NCI-H1105 treated with DMSO at 0.1 percent for 48 hours (cell line): ENCODE measurements around the gene KLC3.

Experiments used
- DNase-seq: peaks from one replicate; lab custom pipeline; 2025; lab: John Stamatoyannopoulos, UW

The KLC3 gene

GRCh38 chr19:45370410-45371204 lies 30.1 kb downstream of the KLC3 start, which contains the start of gene ERCC2:
TSS of gene ERCC2 (minus strand) at chr19:45370573. CDS start at chr19:45370540, 33 bp downstream.
- DNase-seq, result peak; percentile 96

- DNase-seq, result no peak
These were observed 35.6 kb downstream of the KLC3 start for GRCh38 chr19:45376045-45376724.

GRCh38 chr19:45380107-45380506 lies 39.6 kb downstream of the KLC3 start:
- DNase-seq, result no peak

DNA sequence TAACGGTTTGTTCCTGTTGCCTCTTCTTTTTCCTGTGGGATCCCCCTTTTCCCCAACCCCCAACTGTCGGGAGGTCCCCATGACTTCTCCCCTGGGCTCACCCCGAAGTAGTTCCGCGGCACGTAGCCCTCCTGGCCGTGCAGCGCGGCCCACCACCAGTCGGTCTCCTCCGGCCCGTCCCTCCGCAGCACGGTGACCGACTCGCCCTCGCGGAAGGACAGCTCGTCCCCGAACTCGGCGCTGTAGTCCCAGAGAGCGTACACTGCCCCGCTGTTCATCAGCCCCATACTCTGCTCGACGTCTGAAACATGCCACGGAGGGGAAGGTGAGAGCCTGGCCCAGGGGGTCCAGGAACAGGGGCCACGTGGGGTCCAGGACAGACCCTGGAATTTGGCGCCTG lies 41.9 kb downstream of the KLC3 start:
- DNase-seq, result no peak

GRCh38 chr19:45385392-45386221 lies 45.1 kb downstream of the KLC3 start:
- DNase-seq, result peak; percentile 59

GRCh38 chr19:45391346-45391745 lies 50.8 kb downstream of the KLC3 start:
- DNase-seq, result no peak

DNA sequence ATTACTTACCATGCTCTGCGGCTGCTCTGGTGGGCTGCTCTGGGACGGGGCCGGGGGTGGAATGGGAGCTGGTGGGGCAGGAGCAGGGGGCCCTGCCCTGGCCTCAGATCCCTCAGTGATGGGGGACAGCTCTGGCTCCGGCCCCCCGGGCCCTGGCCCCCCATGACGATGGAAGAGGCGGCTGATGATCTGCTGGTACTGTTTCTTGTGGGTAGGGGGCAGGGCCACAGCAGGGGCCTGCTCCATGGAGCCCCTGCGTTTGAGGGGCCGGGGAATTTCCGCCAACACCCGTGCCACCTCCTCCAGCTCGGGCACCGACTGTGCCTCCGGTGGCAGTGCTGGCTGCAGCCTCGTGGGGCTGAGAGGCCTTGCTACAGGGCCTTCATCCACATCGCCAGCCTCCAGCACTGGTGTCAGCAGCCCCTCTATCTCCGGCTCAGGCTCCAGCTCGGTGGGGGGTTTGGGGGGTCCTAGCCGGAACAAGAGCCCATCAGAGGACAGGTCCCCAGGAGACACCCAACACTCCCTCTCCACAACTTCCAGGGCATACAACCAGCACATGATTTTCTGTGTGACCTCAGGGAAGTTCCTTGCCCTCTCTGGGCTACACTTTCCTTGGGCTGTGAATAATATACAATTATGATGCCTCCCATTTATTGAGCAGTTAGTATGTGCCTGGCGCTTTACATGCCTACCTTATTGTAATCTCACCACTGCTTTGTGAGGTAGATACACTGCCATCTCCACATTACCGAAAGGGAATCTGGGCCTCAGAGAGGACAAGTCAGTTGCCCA lies 51.5 kb downstream of the KLC3 start:
- DNase-seq, result no peak

DNA sequence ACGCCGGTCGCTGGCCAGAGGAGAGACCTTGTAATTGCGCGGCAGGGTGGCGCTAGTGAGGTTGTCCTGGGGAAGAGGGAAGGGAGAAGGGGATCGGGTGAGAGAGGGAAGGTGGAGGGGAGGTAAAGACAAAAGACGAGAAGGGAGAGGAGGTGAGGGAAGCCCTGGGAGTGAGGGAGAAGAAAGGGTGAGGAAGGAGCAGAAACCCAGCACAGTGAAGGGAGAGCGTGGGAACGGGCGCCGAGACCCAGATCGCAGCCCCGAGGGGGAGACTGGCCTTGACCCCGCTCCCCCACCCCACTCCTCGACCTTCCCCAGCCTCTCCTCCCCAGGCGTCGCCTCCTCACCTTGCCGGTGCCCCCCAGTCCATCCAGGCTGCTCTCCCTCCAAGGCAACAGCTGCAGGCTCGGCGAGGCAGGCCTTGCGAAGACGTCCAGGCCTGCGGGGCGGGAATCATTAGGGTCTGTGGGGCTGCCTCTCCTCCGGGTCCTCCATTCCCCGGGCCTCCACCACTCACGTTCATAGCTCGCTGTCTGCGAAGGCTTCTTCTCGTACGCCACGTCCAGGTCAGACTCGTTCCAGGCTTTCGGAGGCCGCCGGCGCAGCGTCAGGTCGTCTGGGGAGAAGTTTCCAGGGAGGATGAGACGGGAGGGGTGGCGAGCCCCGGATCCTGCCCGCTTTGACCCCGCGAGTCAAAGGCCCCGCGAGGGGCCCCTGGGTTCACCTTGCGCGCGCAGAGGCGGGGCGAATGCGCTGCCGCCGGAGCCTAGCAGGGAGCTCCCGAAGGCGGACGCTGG lies 55.5 kb downstream of the KLC3 start:
- no peak for DNase-seq

DNA sequence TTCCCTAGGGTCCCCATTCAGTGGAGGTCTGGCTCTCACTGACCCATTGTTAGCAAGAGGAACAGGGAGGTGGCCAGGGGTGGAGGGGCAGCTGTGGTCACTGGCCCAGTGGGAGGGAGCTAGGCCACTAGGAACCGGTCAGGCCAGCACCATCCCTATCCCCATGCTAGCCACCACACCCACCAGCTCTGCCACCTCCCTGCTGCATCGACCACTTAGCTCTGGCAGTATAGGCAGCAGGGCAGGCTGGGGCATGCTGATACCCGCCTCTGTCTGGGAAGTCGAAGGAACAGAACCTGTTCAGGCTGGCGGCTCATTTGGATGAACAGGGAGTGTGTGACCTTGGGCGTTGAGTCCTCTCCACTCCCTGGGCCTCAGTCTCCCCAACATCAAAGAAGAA lies 59.6 kb downstream of the KLC3 start:
- DNase-seq, result peak; percentile 37
